ENCODE data around the gene PRSS56.

PRSS56 gene

DNA sequence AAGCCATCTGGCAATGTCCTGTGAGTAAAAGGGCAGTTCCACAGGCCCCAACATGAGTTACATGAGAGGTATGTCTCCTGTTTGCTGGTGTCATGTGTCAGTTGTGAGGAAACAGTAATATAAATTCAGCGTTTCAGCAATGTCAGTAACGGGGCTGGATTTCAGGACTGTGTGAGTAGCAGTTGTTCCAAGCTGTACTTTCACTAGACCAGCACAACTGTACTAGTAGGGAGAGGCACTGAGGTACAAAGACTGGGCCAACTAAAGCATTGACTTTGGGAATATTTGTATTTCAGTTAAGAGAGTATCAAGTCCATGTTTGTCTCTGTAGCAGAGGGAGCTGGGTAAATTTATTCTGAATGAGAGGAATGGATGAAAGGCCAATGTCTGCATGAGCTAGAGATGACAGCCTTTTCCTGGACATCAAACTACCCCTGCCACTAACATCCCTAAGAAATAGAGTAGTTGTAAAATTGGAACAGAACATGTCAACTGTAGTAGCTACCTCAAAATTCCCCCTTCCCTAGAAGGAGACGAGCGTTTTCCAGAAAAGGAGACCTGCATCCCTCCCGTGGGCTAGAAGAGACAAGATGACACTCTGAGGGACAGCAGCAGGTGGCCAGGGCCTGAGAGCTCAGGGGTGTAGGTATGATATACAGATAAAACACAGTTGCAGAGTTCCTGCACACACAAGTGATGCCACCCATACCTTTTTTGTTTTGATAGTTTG lies 54.7 kb downstream of the PRSS56 start:
- no peak for DNase-seq
